Neural cell (in vitro differentiated cells): Measurements from ENCODE around the gene AKT1. TPM values are rescaled to one million over a fixed set of nuclear protein-coding genes. Genes with fewer than 3 reads are reported as not detected.

Source experiments
- H2AFZ ChIP-seq: fragments of 200-600, 300-800 bp; sonication (generic), shearing (Covaris generic); 2 replicates; pipeline ENCODE4 v1.6.0; 2014; ENCODE audit warnings: low read depth, mild to moderate bottlenecking, antibody characterized with exemption, low read length, moderate library complexity
- H3F3A ChIP-seq: fragments of 200-600 bp; shearing (Covaris generic); 2 replicates; pipeline ENCODE4 v1.6.1; 2016; ENCODE audit warnings: mild to moderate bottlenecking, moderate library complexity, mixed read lengths, antibody characterized with exemption, low read length; ENCODE audit not compliant: insufficient read depth, poor library complexity, severe bottlenecking
- H3K27ac ChIP-seq: fragments of 200-600, 300-800 bp; sonication (generic), shearing (Covaris generic); 2 replicates; pipeline ENCODE4 v1.5.1; 2014; ENCODE audit warnings: mild to moderate bottlenecking, low read length, moderate library complexity
- H3K27me3 ChIP-seq: fragments of 300-800, 200-600 bp; sonication (generic), shearing (Covaris generic); 2 replicates; pipeline ENCODE4 v1.6.0; 2014; ENCODE audit warnings: mild to moderate bottlenecking, low read depth, low read length, moderate library complexity; ENCODE audit not compliant: insufficient read depth
- H3K36me3 ChIP-seq: fragments of 300-800, 200-600 bp; sonication (generic), shearing (Covaris generic); 2 replicates; pipeline ENCODE4 v1.5.1; 2014; ENCODE audit warnings: mild to moderate bottlenecking, antibody characterized with exemption, low read length, moderate library complexity; ENCODE audit not compliant: insufficient read depth
- H3K4me2 ChIP-seq: fragments of 300-800, 200-600 bp; sonication (generic), shearing (Covaris generic); 2 replicates; pipeline ENCODE4 v1.6.0; 2014; ENCODE audit warnings: mild to moderate bottlenecking, low read length
- H3K4me3 ChIP-seq: fragments of 300-800, 200-600 bp; sonication (generic), shearing (Covaris generic); 2 replicates; pipeline ENCODE4 v1.5.1; 2014; ENCODE audit warnings: mild to moderate bottlenecking, low read length, moderate library complexity
- H3K79me2 ChIP-seq: fragments of 200-600 bp; shearing (Covaris generic); replicated peaks from 2 replicates; pipeline ENCODE4 v1.6.0; 2014; ENCODE audit warnings: mild to moderate bottlenecking, low read length, moderate library complexity; ENCODE audit not compliant: insufficient read depth
- H3K9ac ChIP-seq: fragments of 300-800, 200-600 bp; sonication (generic), shearing (Covaris generic); 2 replicates; pipeline ENCODE4 v1.6.1; 2016; ENCODE audit warnings: mild to moderate bottlenecking, low read length, mixed read lengths
- H3K9me2 ChIP-seq: fragments of 200-600 bp; shearing (Covaris generic); 2 replicates; pipeline ENCODE4 v1.6.1; 2016; ENCODE audit warnings: mild to moderate bottlenecking, low read length, mixed read lengths; ENCODE audit not compliant: insufficient read depth
- H3K9me3 ChIP-seq: fragments of 200-600, 300-800 bp; sonication (generic), shearing (Covaris generic); 2 replicates; pipeline ENCODE4 v1.6.1; 2016; ENCODE audit warnings: mild to moderate bottlenecking, mixed run types, low read length, moderate library complexity, mixed read lengths
- H4K20me1 ChIP-seq: fragments of 200-600 bp; shearing (Covaris generic); 2 replicates; pipeline ENCODE4 v1.6.1; 2016; ENCODE audit warnings: mild to moderate bottlenecking, mixed run types; ENCODE audit not compliant: insufficient read depth
- CTCF ChIP-seq: fragments of 450-650 bp; IDR thresholded peaks from 2 replicates; pipeline ENCODE4 v1.5.1; 2014; ENCODE audit warnings: antibody characterized with exemption, mild to moderate bottlenecking, moderate library complexity; ENCODE audit not compliant: poor library complexity, severe bottlenecking
- EP300 ChIP-seq: fragments of 450-650 bp; conservative IDR thresholded peaks from 2 replicates; pipeline ENCODE4 v1.6.1; 2014; ENCODE audit warnings: antibody characterized with exemption, mild to moderate bottlenecking, moderate library complexity; ENCODE audit not compliant: poor library complexity, severe bottlenecking
- EZH2 ChIP-seq: fragments of 200-600, 300-800 bp; shearing (Covaris generic), sonication (generic); IDR thresholded peaks from 2 replicates; pipeline ENCODE4 v1.6.1; 2014; ENCODE audit warnings: antibody characterized with exemption, low read length, borderline replicate concordance, mild to moderate bottlenecking; ENCODE audit not compliant: insufficient read depth, poor library complexity, severe bottlenecking
- MXI1 ChIP-seq: fragments of 450-650 bp; conservative IDR thresholded peaks from 2 replicates; pipeline ENCODE4 v1.6.1; 2014; ENCODE audit warnings: antibody characterized with exemption, mild to moderate bottlenecking; ENCODE audit not compliant: poor library complexity, severe bottlenecking
- POLR2AphosphoS5 ChIP-seq: IDR thresholded peaks from 2 replicates; pipeline ENCODE4 v1.6.1; 2012
- RAD21 ChIP-seq: fragments of 450-650 bp; conservative IDR thresholded peaks from 2 replicates; pipeline ENCODE4 v1.6.1; 2014; ENCODE audit warnings: antibody characterized with exemption, mild to moderate bottlenecking, moderate library complexity
- REST ChIP-seq: IDR thresholded peaks from 2 replicates; pipeline ENCODE4 v1.6.1; 2012; ENCODE audit warnings: borderline replicate concordance
- SMC3 ChIP-seq: fragments of 450-650 bp; conservative IDR thresholded peaks from 2 replicates; pipeline ENCODE4 v1.6.1; 2014; ENCODE audit warnings: antibody characterized with exemption, mild to moderate bottlenecking, moderate library complexity; ENCODE audit not compliant: poor library complexity
- TAF1 ChIP-seq: IDR thresholded peaks from 2 replicates; pipeline ENCODE4 v1.6.1; 2012; ENCODE audit warnings: low read depth
- polyA plus RNA-seq: library from polyadenylated mRNA; depleted of rRNA; stranded (reverse); fragments of >200 nt; gene quantifications from 2 replicates; pipeline ENCODE4 v1.2.3, GENCODE V29; 2014

Gene AKT1
- polyA plus RNA-seq, 1 donor from 2014 or later: 159 TPM

GRCh38 chr14:104741803-104742251 lies 53.7 kb downstream of the AKT1 start:
- Histone ChIP-seq H3K36me3 (no peaks in the 10 kb centered on the region), H3F3A (no peaks in the 10 kb centered on the region), H4K20me1 (no peaks in the 10 kb centered on the region), H3K9ac (no peak overlapping the region), H3K9me2 (no peaks in the 10 kb centered on the region), H3K27me3 (no peaks in the 10 kb centered on the region), H3K4me3 (no peak overlapping the region), H3K4me2 (no peak overlapping the region), H3K27ac (no peak overlapping the region), H3K9me3 (no peaks in the 10 kb centered on the region), H3K79me2 (no peaks in the 10 kb centered on the region), H2AFZ (no peak overlapping the region)
- no peak for TF ChIP-seq TAF1
- no peak for TF ChIP-seq RAD21
- no peak for TF ChIP-seq EP300
- TF ChIP-seq EZH2: no peak
- no peak for TF ChIP-seq MXI1
- no peak for TF ChIP-seq CTCF
- TF ChIP-seq SMC3: no peak
- no peak for TF ChIP-seq POLR2AphosphoS5
- TF ChIP-seq REST: no peak

GRCh38 chr14:104741108-104741802 lies 54.3 kb downstream of the AKT1 start:
- no peaks in the 10 kb centered on the region for H3K27me3 ChIP-seq
- H3K9me3 ChIP-seq: no peaks in the 10 kb centered on the region
- H3K9ac ChIP-seq: no peak overlapping the region
- H3K79me2 ChIP-seq: no peaks in the 10 kb centered on the region
- no peaks in the 10 kb centered on the region for H3K9me2 ChIP-seq
- TF ChIP-seq POLR2AphosphoS5 (no peak), EZH2 (no peak), EP300 (no peak), RAD21 (no peak), TAF1 (no peak), SMC3 (no peak), CTCF (no peak), REST (no peak), MXI1 (no peak)
- no peaks in the 10 kb centered on the region for H3K36me3 ChIP-seq
- H3F3A ChIP-seq: no peaks in the 10 kb centered on the region
- H2AFZ ChIP-seq: no peak overlapping the region
- H4K20me1 ChIP-seq: no peaks in the 10 kb centered on the region
- no peak overlapping the region for H3K4me2 ChIP-seq
- H3K4me3 ChIP-seq: no peak overlapping the region
- no peak overlapping the region for H3K27ac ChIP-seq
